RWPE1 (cell line): ENCODE measurements around the gene SIRPB2.

Experiments used
- CTCF ChIA-PET: fragments of 350-600 bp; sonication (Branson Sonifier 250); formaldehyde crosslinking; extraction: SDS; loops from one replicate; lab custom pipeline; 2021; lab: Yijun Ruan, JAX
- POLR2A ChIA-PET: fragments of 400-600 bp; formaldehyde crosslinking; extraction: SDS; loops from one replicate; lab custom pipeline; 2020; ENCODE audit warnings: antibody characterized with exemption; ENCODE audit not compliant: low non-redundant PET; lab: Yijun Ruan, JAX
- DNase-seq: peaks from one replicate; pipeline ENCODE4 v3.0.0; 2012; ENCODE audit warnings: low spot score
- H3K27ac ChIP-seq: fragments of 450-650 bp; 2 replicates; pipeline ENCODE4 v1.5.1; 2017
- CTCF ChIP-seq: fragments of 450-650 bp; conservative IDR thresholded peaks from 2 replicates; pipeline ENCODE4 v1.5.1; 2017; ENCODE audit warnings: low read depth, mild to moderate bottlenecking

The SIRPB2 gene

GRCh38 chr20:1469925-1470571, 21.2 kb downstream of the SIRPB2 start:
- ChIA-PET POLR2A (no interaction called here), CTCF (interaction anchor here (0.7 to 2.1 kb wide), 3 partner anchors 34 to 245 kb away, joined by 3 to 6 read pairs (median 3); no protein-coding TSS in a partner anchor)
- peak; percentile 89 for DNase-seq
- H3K27ac ChIP-seq, result peak overlapping the region; percentile 85
- peak; percentile 92 for TF ChIP-seq CTCF

GRCh38 chr20:1469306-1469905, 21.8 kb downstream of the SIRPB2 start:
- CTCF ChIA-PET, result interaction anchor here (1.1 to 4.2 kb wide), 2 partner anchors 34 to 307 kb away, joined by 3 to 46 read pairs; no protein-coding TSS in a partner anchor
- no peak for TF ChIP-seq CTCF
- POLR2A ChIA-PET, result no interaction called here
- peak overlapping the region; percentile 85 for H3K27ac ChIP-seq
- no peak for DNase-seq

GRCh38 chr20:1468117-1468624, 23.0 kb downstream of the SIRPB2 start:
- TF ChIP-seq CTCF, result no peak
- ChIA-PET CTCF (interaction anchor here (0.6 to 4.2 kb wide), 5 partner anchors 10 to 436 kb away, joined by 3 to 46 read pairs (median 4); no protein-coding TSS in a partner anchor), POLR2A (no interaction called here)
- no peak overlapping the region for H3K27ac ChIP-seq
- no peak for DNase-seq

GRCh38 chr20:1467355-1468116, 23.7 kb downstream of the SIRPB2 start:
- H3K27ac ChIP-seq, result peak overlapping the region; percentile 82
- no peak for TF ChIP-seq CTCF
- ChIA-PET CTCF (interaction anchor here (0.6 to 4.2 kb wide), 12 partner anchors 11 to 943 kb away, joined by 3 to 46 read pairs (median 4); no protein-coding TSS in a partner anchor), POLR2A (no interaction called here)
- DNase-seq, result no peak

GRCh38 chr20:1467082-1467354, 24.2 kb downstream of the SIRPB2 start:
- POLR2A ChIA-PET, result no interaction called here
- CTCF ChIA-PET, result interaction anchor here (0.6 to 4.2 kb wide), 11 partner anchors 11 to 942 kb away, joined by 3 to 46 read pairs (median 3); no protein-coding TSS in a partner anchor
- peak overlapping the region; percentile 82 for H3K27ac ChIP-seq
- no peak for DNase-seq
- TF ChIP-seq CTCF, result peak; percentile 70
